Calu3 (cell line): Measurements from ENCODE around the gene TCTN3. TPM values are rescaled to one million over a fixed set of nuclear protein-coding genes. Genes with fewer than 3 reads are reported as not detected.
"Not testable (repeated sequence)": the region's sequence is repeated elsewhere in the genome, so short reads cannot be mapped to it uniquely, and the experiment has no call there.

Experiments
- BruUV-seq: library from RNA; stranded (reverse); fragments of 400-500 nt; replicated peaks from 2 replicates; lab custom pipeline; 2021; lab: Mats Ljungman, UMichigan
- CTCF ChIA-PET: fragments of 300-600 bp; sonication (Branson Sonifier 250); formaldehyde crosslinking; loops from one replicate; lab custom pipeline; 2022; ENCODE audit warnings: antibody characterized with exemption; lab: Charles Lee
- DNase-seq: peaks from one replicate; pipeline ENCODE4 v3.0.0; 2022
- H3K27ac Mint-ChIP-seq: one replicate; pipeline ENCODE4 v1.8.0; 2022; ENCODE audit warnings: mixed read lengths; ENCODE audit not compliant: unreplicated experiment
- H3K27me3 Mint-ChIP-seq: one replicate; pipeline ENCODE4 v1.8.0; 2022; ENCODE audit warnings: mixed read lengths; ENCODE audit not compliant: unreplicated experiment
- H3K36me3 Mint-ChIP-seq: one replicate; pipeline ENCODE4 v1.8.0; 2022; ENCODE audit warnings: mild to moderate bottlenecking, moderate library complexity, mixed read lengths; ENCODE audit not compliant: insufficient read depth, unreplicated experiment
- H3K4me1 Mint-ChIP-seq: one replicate; pipeline ENCODE4 v1.8.0; 2022; ENCODE audit warnings: mild to moderate bottlenecking, low read depth, mixed read lengths; ENCODE audit not compliant: unreplicated experiment
- H3K4me3 Mint-ChIP-seq: one replicate; pipeline ENCODE4 v1.8.0; 2022; ENCODE audit warnings: mild to moderate bottlenecking, low read depth, moderate library complexity, mixed read lengths; ENCODE audit not compliant: unreplicated experiment
- H3K9me3 Mint-ChIP-seq: one replicate; pipeline ENCODE4 v1.8.0; 2022; ENCODE audit warnings: low read depth, mixed read lengths; ENCODE audit not compliant: unreplicated experiment
- CTCF ChIP-seq: fragments of 200-600 bp; IDR thresholded peaks from one replicate; pipeline ENCODE4 v1.8.0; 2022; ENCODE audit warnings: antibody characterized with exemption; ENCODE audit not compliant: unreplicated experiment
- intact Hi-C: fragments of 100-400 bp; cut with micrococcal nuclease; formaldehyde crosslinking; loops from one replicate; pipeline ENCODE4 v1.10.0; 2022; ENCODE audit not compliant: unreplicated experiment
- total RNA-seq: library from RNA; stranded (reverse); gene quantifications from 2 replicates; pipeline ENCODE4 v1.2.3, GENCODE V29; 2022

Gene TCTN3
- total RNA-seq, 1 experiment from 2014 or later: 23.5 TPM

- no peak overlapping the region for H3K27ac Mint-ChIP-seq
Observed at GRCh38 chr10:95637140-95637539, 56.6 kb downstream of the TCTN3 start.

GRCh38 chr10:95635319-95635733 lies 58.4 kb downstream of the TCTN3 start:
- CTCF ChIA-PET: no interaction called here
- Mint-ChIP-seq H3K27ac (no peak overlapping the region), H3K36me3 (no peaks in the 10 kb centered on the region), H3K4me3 (no peak overlapping the region), H3K4me1 (peaks cover under 1% of the 10 kb centered on the region), H3K27me3 (no peaks in the 10 kb centered on the region), H3K9me3 (no peaks in the 10 kb centered on the region)
- intact Hi-C loops: no loop called here
- TF ChIP-seq CTCF: no peak
- no TSS peak for BruUV-seq
- DNase-seq: no peak

More at GRCh38 chr10:95637140-95637539, 56.6 kb downstream of the TCTN3 start:
- Mint-ChIP-seq H3K27me3 (no peaks in the 10 kb centered on the region), H3K36me3 (peaks cover 10% of the 10 kb centered on the region), H3K4me1 (no peaks in the 10 kb centered on the region), H3K4me3 (no peak overlapping the region), H3K9me3 (no peaks in the 10 kb centered on the region)
- intact Hi-C loops: no loop called here
- CTCF ChIA-PET: no interaction called here
- no peak for DNase-seq
- TF ChIP-seq CTCF: no peak
- BruUV-seq: no TSS peak

GRCh38 chr10:95628786-95629185 lies 64.9 kb downstream of the TCTN3 start:
- Mint-ChIP-seq H3K4me1 (peaks cover 24% of the 10 kb centered on the region), H3K9me3 (no peaks in the 10 kb centered on the region), H3K27me3 (no peaks in the 10 kb centered on the region), H3K36me3 (peaks cover 33% of the 10 kb centered on the region), H3K27ac (peak overlapping the region; percentile 87), H3K4me3 (peak overlapping the region; percentile 57)
- peak; percentile 10 for DNase-seq
- no TSS peak for BruUV-seq
- intact Hi-C loops: no loop called here
- CTCF ChIA-PET: no interaction called here
- no peak for TF ChIP-seq CTCF

GRCh38 chr10:95626500-95626899 lies 67.2 kb downstream of the TCTN3 start:
- H3K27ac Mint-ChIP-seq: no peak overlapping the region
- DNase-seq: no peak
- H3K36me3 Mint-ChIP-seq: peaks cover 33% of the 10 kb centered on the region
- peaks cover 24% of the 10 kb centered on the region for H3K4me1 Mint-ChIP-seq
- no TSS peak for BruUV-seq
- CTCF ChIA-PET: no interaction called here
- intact Hi-C loops: no loop called here
- TF ChIP-seq CTCF: no peak
- no peak overlapping the region for H3K4me3 Mint-ChIP-seq
- no peaks in the 10 kb centered on the region for H3K9me3 Mint-ChIP-seq
- H3K27me3 Mint-ChIP-seq: no peaks in the 10 kb centered on the region

GRCh38 chr10:95620415-95620814 lies 73.3 kb downstream of the TCTN3 start:
- H3K9me3 Mint-ChIP-seq, H3K27me3 Mint-ChIP-seq, H3K4me3 Mint-ChIP-seq, DNase-seq, BruUV-seq, intact Hi-C loops, H3K4me1 Mint-ChIP-seq, H3K27ac Mint-ChIP-seq, CTCF ChIA-PET: not testable (repeated sequence)
- peaks cover 18% of the 10 kb centered on the region for H3K36me3 Mint-ChIP-seq
